D721Med (cell line): ENCODE measurements around the gene PNKP.

Source experiments
- DNase-seq: peaks from one replicate; pipeline ENCODE4 v3.0.0; 2011; ENCODE audit warnings: low spot score; ENCODE audit not compliant: insufficient read length
- FAIRE-seq: peaks from 2 replicates; lab custom pipeline; 2011; peaks lifted over from hg19 to GRCh38; lab: Jason Lieb, UNC
- TF ChIP-seq, protein P1 (sequence below): IDR thresholded peaks from 2 replicates; pipeline ENCODE4 v1.5.1; 2012; ENCODE audit warnings: mild to moderate bottlenecking, control low read depth; ENCODE audit not compliant: insufficient read depth; ENCODE audit errors: missing control alignments

PNKP gene

DNA sequence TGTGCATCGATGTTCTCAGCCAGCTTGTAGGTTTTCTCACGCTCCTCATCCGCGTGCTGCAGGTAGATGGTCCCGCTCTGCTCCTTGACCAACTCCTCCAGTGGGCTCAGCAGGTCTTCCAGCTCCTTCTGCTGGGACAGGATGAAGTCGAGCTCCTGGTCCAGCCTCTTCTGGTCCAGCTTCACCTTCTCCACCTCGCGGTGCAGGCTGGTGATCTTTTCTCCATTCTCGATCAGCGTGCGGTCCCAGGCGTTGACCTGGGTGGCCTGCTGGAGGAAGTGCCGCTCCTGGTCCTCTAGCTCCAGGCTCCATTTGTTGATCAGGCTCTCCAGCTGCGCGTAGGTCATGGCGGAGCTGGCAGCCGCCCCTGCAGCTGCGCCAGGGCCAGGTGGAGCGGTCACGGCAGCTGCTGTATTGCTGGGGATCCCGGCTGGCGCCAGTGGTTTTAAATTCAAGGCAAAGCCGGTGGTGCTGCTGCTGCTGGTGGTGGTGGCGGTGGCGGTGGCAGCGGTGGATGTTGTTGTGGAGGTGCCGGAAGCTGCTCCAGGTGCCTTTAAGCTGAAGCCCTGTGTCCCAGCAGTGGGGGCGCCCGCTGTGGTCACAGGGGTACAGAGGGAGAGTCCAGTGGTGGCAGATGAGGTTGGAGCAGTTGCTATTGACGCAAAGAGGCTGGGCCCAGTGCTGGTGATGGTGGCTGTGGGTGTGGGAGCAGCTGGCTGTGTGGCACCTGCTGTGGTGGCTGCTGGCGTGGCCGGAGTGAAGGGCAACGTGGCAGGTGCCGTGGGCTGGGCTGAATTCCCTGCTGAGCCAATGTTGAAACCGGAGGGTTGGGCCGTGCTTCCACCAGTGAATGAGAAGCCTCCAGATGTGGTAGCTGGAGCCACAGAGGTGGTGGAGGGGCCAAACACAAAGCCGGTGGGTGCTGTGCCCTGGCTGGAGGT lies 41.4 kb upstream of the PNKP start:
- TF ChIP-seq, protein P1, sequence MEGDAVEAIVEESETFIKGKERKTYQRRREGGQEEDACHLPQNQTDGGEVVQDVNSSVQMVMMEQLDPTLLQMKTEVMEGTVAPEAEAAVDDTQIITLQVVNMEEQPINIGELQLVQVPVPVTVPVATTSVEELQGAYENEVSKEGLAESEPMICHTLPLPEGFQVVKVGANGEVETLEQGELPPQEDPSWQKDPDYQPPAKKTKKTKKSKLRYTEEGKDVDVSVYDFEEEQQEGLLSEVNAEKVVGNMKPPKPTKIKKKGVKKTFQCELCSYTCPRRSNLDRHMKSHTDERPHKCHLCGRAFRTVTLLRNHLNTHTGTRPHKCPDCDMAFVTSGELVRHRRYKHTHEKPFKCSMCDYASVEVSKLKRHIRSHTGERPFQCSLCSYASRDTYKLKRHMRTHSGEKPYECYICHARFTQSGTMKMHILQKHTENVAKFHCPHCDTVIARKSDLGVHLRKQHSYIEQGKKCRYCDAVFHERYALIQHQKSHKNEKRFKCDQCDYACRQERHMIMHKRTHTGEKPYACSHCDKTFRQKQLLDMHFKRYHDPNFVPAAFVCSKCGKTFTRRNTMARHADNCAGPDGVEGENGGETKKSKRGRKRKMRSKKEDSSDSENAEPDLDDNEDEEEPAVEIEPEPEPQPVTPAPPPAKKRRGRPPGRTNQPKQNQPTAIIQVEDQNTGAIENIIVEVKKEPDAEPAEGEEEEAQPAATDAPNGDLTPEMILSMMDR: no peak
- DNase-seq: no peak
- FAIRE-seq: no peak

DNA sequence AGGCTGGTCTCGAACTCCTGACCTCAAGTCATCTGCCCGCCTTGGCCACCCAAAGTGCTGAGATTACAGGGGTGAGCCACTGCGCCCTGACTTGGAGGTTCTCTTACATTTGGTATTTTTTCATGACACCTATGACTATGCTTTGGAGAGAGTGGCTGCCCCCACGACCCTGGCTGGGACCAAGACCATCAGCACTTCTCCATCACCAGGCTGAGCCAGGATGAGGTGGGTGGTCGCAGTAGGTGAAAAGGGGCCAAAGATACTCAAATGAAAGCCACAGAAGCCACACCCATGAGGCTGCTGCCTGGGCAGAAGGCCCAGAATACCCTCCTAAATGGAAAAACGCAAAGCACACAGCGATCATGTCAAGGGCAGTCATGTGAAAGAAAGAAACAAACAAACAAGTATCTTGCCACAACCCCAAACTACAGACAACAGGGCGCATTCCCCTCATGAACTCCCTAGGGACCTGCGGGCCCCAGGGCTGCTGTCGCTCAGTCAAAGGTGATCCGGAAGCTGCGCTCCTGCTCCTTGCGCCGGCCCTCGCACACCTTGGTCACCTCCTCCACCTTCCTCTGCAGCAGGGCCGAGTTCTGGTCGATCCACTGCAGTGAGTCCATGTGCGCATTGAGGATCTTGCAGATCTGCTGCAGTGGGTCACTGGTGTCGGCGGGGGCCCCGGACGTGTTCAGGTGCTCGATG lies 40.5 kb upstream of the PNKP start:
- DNase-seq (no peak), FAIRE-seq (no peak)
- TF ChIP-seq, protein P1: no peak

DNA sequence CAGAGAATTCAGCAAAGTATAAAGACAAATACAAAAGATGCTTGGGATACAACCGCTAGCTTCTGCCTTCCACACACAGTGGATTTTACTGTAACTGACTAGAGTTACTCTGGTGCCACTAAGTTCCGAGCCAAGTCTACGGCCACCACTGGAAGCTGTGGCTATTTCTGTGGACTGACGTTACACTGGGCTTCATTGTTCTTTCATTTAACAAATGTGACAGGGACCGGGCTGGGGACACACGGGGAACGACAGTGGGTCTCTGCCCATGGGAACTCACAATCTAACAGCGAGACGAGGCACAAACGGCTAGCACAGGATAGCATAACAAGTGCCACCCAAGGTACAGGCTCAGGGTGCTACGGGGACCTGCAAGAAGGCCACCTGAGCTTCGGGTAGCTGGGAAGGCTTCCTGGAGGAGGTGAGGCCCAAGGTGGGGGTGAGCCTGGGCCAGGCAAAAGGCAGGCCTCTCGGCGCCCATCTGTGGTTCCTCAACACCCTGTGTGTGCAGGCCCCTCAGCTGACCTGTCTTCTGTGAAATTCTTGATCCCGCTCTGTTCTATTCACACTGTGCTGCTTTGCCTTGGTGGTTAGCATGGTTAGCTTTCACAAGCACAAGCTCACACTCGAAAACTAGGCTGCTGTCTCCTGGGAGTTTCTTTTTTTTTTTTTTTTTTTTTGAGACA lies 39.6 kb upstream of the PNKP start:
- DNase-seq (no peak), FAIRE-seq (no peak)
- TF ChIP-seq, protein P1: no peak

DNA sequence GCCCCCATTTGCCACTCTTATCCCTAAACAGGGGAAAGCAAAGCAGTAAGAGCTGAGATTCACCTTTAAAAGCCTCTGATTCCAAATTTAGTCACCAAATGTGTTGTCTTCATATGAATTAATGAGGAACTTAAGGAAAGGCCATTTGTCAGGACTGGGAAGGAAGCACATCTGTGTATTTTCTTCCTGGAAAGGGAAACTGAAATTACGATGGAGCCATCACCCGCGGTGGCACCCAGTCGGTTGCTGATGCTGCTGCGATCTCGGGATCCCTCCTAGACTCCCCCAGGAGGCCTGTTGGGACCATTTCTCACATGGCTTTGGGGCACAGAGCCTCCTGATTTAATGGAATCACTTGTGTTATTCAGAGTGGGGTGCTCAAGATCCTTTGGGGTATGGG lies 36.8 kb upstream of the PNKP start:
- DNase-seq (no peak), FAIRE-seq (no peak)
- TF ChIP-seq, protein P1: no peak

DNA sequence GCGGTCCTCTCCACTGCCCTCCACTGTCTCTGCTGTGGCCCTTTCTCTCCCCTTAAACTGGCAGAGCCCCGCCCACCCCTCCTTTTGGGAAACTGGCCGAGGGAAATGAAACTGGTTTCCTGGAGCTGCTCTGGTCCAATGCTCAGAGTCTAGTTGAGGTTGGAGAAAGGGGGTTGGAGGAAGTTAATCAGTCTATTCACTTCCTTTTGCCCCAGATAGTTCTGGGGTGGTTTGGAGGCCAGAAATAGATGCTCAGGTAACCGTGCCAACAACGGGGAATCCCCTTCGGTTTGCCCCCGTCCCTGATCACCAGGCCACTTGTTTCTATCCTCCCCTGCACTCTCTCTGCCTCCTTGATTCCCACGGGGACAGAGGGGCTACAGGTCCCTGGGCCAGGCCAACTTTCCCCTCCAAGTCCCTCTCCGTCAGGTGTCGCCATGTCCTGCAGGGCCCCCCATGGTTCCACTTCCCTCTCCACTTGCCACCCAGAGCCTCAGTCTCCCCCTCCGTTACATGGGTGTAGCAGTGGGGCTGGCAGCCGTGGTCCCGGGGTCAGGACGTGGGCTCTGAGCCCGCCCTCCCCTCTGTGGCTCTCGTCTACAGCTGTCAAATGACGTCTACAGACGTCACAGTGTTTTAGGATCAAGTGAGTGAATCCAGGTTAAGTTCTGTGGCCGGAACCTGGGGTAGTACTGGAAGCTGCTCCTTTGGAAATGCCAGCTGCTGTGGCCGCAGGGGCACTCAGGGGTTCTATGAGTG lies 29.7 kb upstream of the PNKP start, which contains the start of gene IL4I1:
IL4I1 (minus strand) TSS at position 25 of the 759 bp plus-strand sequence. CDS start 727 bp downstream, outside the sequence.
- TF ChIP-seq, protein P1: no peak
- DNase-seq: no peak
- no peak for FAIRE-seq

DNA sequence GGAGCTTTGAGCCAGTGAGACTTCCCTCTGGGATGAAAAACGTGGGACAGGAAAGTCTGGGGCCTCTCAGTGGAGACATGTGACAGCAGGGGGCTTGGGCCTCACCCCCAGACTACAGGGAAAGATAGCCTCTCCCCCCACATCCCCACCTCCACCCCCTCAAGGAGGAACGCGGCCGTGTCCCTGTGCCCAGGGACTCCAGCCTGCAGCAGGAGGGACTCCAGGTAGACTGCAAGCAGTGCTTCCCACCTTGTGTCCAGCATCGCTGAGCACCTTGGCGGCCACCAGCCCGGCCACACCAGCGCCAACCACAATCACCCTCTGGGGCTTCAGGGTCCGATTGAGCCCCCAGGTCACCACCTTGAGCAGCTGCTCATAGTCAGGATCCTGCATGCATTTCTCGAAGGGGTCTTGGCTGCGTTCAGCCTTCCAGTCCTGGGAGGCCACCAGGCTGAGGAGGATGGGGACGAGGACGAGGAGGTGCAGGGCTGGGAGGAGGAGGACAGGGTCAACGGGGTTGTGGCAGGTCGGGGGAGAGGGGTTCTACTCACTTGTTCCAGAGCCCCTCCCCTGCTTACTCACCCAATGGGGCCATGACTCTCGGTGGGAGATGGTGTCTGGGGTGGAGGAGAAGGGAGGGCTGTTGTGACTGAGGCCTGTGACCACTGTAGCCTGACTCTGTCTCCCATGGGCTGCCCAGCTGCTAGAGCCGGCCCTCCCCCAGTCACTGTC lies 28.4 kb upstream of the PNKP start:
- TF ChIP-seq, protein P1: no peak
- DNase-seq (no peak), FAIRE-seq (no peak)
